HCT116 (cell line): ENCODE data around the gene DOCK1. TPM values are rescaled to one million over a fixed set of nuclear protein-coding genes. Genes with fewer than 3 reads are reported as not detected.

Source experiments
- ATAC-seq: fragments of 200-7000 bp; cut with Tn5 transposase; 2 replicates; pipeline ENCODE4 v1.9.1; 2020; ENCODE audit warnings: mild to moderate bottlenecking, moderate library complexity
- BruUV-seq: library from RNA; stranded (reverse); fragments of 400-500 nt; replicated peaks from 2 replicates; lab custom pipeline; 2021; lab: Mats Ljungman, UMichigan
- CTCF ChIA-PET: fragments of 300-600 bp; sonication (Branson Sonifier 250); formaldehyde crosslinking; loops from one replicate; lab custom pipeline; 2021; ENCODE audit warnings: antibody characterized with exemption; lab: Charles Lee
- POLR2A ChIA-PET: fragments of 300-600, 350-600 bp; sonication (Branson Sonifier 250); formaldehyde crosslinking; loops from one replicate; lab custom pipeline; 2021; ENCODE audit warnings: antibody characterized with exemption; lab: Charles Lee
- RAD21 ChIA-PET, 2 experiments: fragments of 300-600 bp; sonication (Branson Sonifier 250); formaldehyde crosslinking; loops; one replicate each; lab custom pipeline; 2023; ENCODE audit warnings: low total read pairs in 2 of 2; ENCODE audit not compliant: uncharacterized antibody in 2 of 2, unreplicated experiment in 2 of 2, low non-redundant PET in 1 of 2; lab: Charles Lee
- DNase-seq: peaks from one replicate; pipeline ENCODE4 v3.0.0-alpha.2; 2010; ENCODE audit warnings: low read depth, low spot score
- H2AFZ ChIP-seq: fragments of 200-600 bp; shearing (Covaris generic), sonication (generic); 2 replicates; pipeline ENCODE4 v1.6.1; 2017; ENCODE audit warnings: low read depth, mixed run types, mixed read lengths, antibody characterized with exemption, low read length; ENCODE audit not compliant: poor library complexity, severe bottlenecking
- H3K27ac ChIP-seq: 2 replicates; pipeline ENCODE4 v1.5.1; 2012; ENCODE audit warnings: low read depth, low read length
- H3K27me3 ChIP-seq: fragments of 200-600 bp; sonication (generic); 2 replicates; pipeline ENCODE4 v1.6.1; 2016; ENCODE audit warnings: mixed run types, low read length, mixed read lengths; ENCODE audit not compliant: insufficient read depth
- H3K36me3 ChIP-seq, 2 experiments: fragments of 200-500 bp in 1 of 2; fragments of 200-600 bp in 1 of 2; sonication (Bioruptor generic) in 1 of 2; sonication (generic) in 1 of 2; 2 replicates each; pipeline versions ENCODE4 v1.5.1 to v1.6.1; 2014 to 2016; ENCODE audit warnings: low read length in 2 of 2, inconsistent platforms in 1 of 2, mixed read lengths in 1 of 2, mixed run types in 1 of 2; ENCODE audit not compliant: insufficient read depth in 2 of 2, control insufficient read depth in 1 of 2
- H3K4me1 ChIP-seq, 2 experiments: fragments of 200-600 bp in 1 of 2; sonication (generic) in 1 of 2; 2 replicates each; pipeline versions ENCODE4 v1.5.1 to v1.6.1; 2012 to 2017; ENCODE audit warnings: low read length in 2 of 2, inconsistent platforms in 1 of 2, mild to moderate bottlenecking in 1 of 2, mixed read lengths in 1 of 2, mixed run types in 1 of 2, moderate library complexity in 1 of 2; ENCODE audit not compliant: insufficient read depth in 2 of 2, control insufficient read depth in 1 of 2
- H3K4me2 ChIP-seq: fragments of 200-600 bp; sonication (generic); 2 replicates; pipeline ENCODE4 v1.6.1; 2017; ENCODE audit warnings: mixed run types, low read length, mixed read lengths
- H3K4me3 ChIP-seq, 2 experiments: fragments of 200-600 bp in 1 of 2; sonication (generic) in 1 of 2; replicated peaks in 1 of 2; 2 replicates each; pipeline ENCODE4 v1.5.1; 2011 to 2016; ENCODE audit warnings: low read length in 2 of 2, control low read depth in 1 of 2, low read depth in 1 of 2, mild to moderate bottlenecking in 1 of 2, mixed read lengths in 1 of 2, mixed run types in 1 of 2
- H3K79me2 ChIP-seq: fragments of 200-600 bp; sonication (generic); 2 replicates; pipeline ENCODE4 v1.6.1; 2017; ENCODE audit warnings: mild to moderate bottlenecking, mixed run types, low read length, moderate library complexity, mixed read lengths; ENCODE audit not compliant: insufficient read depth
- H3K9ac ChIP-seq: fragments of 200-600 bp; sonication (generic); 2 replicates; pipeline ENCODE4 v1.6.1; 2016; ENCODE audit warnings: low read length, mixed read lengths
- H3K9me2 ChIP-seq: fragments of 200-600 bp; sonication (generic), shearing (Covaris generic); 2 replicates; pipeline ENCODE4 v1.6.1; 2017; ENCODE audit warnings: mixed run types, mild to moderate bottlenecking, moderate library complexity; ENCODE audit not compliant: insufficient read depth
- H3K9me3 ChIP-seq, 2 experiments: fragments of 200-500 bp in 1 of 2; fragments of 200-600 bp in 1 of 2; sonication (Bioruptor generic) in 1 of 2; sonication (generic) in 1 of 2; 2 replicates each; pipeline ENCODE4 v1.6.1; 2014 to 2017; ENCODE audit warnings: low read length in 2 of 2, mixed read lengths in 2 of 2, inconsistent platforms in 1 of 2, low read depth in 1 of 2, mild to moderate bottlenecking in 1 of 2, mixed run types in 1 of 2, moderate library complexity in 1 of 2; ENCODE audit not compliant: control insufficient read depth in 1 of 2, insufficient read depth in 1 of 2
- H4K20me1 ChIP-seq: fragments of 200-600 bp; sonication (generic), shearing (Covaris generic); 2 replicates; pipeline ENCODE4 v1.6.1; 2017; ENCODE audit warnings: mixed run types, mild to moderate bottlenecking, moderate library complexity; ENCODE audit not compliant: insufficient read depth
- ATF3 ChIP-seq: IDR thresholded peaks from 2 replicates; pipeline ENCODE4 v1.6.1; 2012
- CBX3 ChIP-seq: IDR thresholded peaks from 2 replicates; pipeline ENCODE4 v1.6.1; 2012; ENCODE audit warnings: low read depth
- CEBPB ChIP-seq: IDR thresholded peaks from 2 replicates; pipeline ENCODE4 v1.6.1; 2012; ENCODE audit warnings: low read depth
- EGR1 ChIP-seq: IDR thresholded peaks from 2 replicates; pipeline ENCODE4 v1.6.1; 2012; ENCODE audit warnings: low read depth
- EZH2 ChIP-seq: fragments of 200-600 bp; sonication (generic); IDR thresholded peaks from 2 replicates; pipeline ENCODE4 v1.6.1; 2017; ENCODE audit warnings: antibody characterized with exemption, mixed run types
- EZH2phosphoT487 ChIP-seq: fragments of 200-600 bp; IDR thresholded peaks from 2 replicates; pipeline ENCODE4 v1.6.1; 2018; ENCODE audit warnings: antibody characterized with exemption, borderline replicate concordance
- FOSL1 ChIP-seq: IDR thresholded peaks from 2 replicates; pipeline ENCODE4 v1.6.1; 2012; ENCODE audit warnings: low read depth
- JUND ChIP-seq: IDR thresholded peaks from 2 replicates; pipeline ENCODE4 v1.6.1; 2012
- POLR2A ChIP-seq: IDR thresholded peaks from 2 replicates; pipeline ENCODE4 v1.7.0; 2011; ENCODE audit warnings: borderline replicate concordance; ENCODE audit not compliant: insufficient read depth, insufficient read length; ENCODE audit errors: extremely low read depth
- POLR2AphosphoS5 ChIP-seq: IDR thresholded peaks from 2 replicates; pipeline ENCODE4 v1.6.1; 2011; ENCODE audit warnings: mild to moderate bottlenecking, low read depth, low read length, moderate library complexity
- SP1 ChIP-seq: IDR thresholded peaks from 2 replicates; pipeline ENCODE4 v1.6.1; 2012; ENCODE audit warnings: low read depth
- SRF ChIP-seq: IDR thresholded peaks from 2 replicates; pipeline ENCODE4 v1.6.1; 2012; ENCODE audit warnings: low read depth
- TCF7L2 ChIP-seq: IDR thresholded peaks from 2 replicates; pipeline ENCODE4 v1.7.0; 2011; ENCODE audit warnings: borderline replicate concordance, inconsistent platforms; ENCODE audit not compliant: insufficient read depth, insufficient read length; ENCODE audit errors: extremely low read depth
- YY1 ChIP-seq: IDR thresholded peaks from 2 replicates; pipeline ENCODE4 v1.6.1; 2011; ENCODE audit warnings: low read length, low read depth, moderate library complexity, mild to moderate bottlenecking; ENCODE audit not compliant: insufficient replicate concordance; ENCODE audit errors: extremely low read depth
- ZFX ChIP-seq: fragments of 450-650 bp; IDR thresholded peaks from 2 replicates; pipeline ENCODE4 v1.6.1; 2017
- ZNF274 ChIP-seq: fragments of 200-500 bp; sonication (Bioruptor generic); IDR thresholded peaks from 2 replicates; pipeline ENCODE4 v1.6.1; 2014; ENCODE audit warnings: mild to moderate bottlenecking, low read depth, low read length, inconsistent platforms
- intact Hi-C: fragments of 100-400 bp; cut with micrococcal nuclease; formaldehyde crosslinking; loops from 2 replicates; pipeline ENCODE4 v1.10.0; 2022
- total RNA-seq: library from RNA; stranded (reverse); gene quantifications from one replicate; pipeline ENCODE4 v1.2.1, GENCODE V29; 2021; ENCODE audit not compliant: unreplicated experiment
- TF ChIP-seq, protein P1 (sequence below), 3 experiments: fragments of 200-600 bp in 1 of 3; sonication (generic) in 1 of 3; IDR thresholded peaks in 2 of 3; conservative IDR thresholded peaks in 1 of 3; 2 replicates each; pipeline ENCODE4 v1.5.1; 2012 to 2017; ENCODE audit warnings: low read depth in 2 of 3, low read length in 2 of 3, antibody characterized with exemption in 1 of 3, borderline replicate concordance in 1 of 3, control low read depth in 1 of 3, mild to moderate bottlenecking in 1 of 3, mixed read lengths in 1 of 3, mixed run types in 1 of 3, moderate library complexity in 1 of 3; ENCODE audit not compliant: insufficient read depth in 1 of 3
- TF ChIP-seq, protein P2 (sequence below): IDR thresholded peaks from 2 replicates; pipeline ENCODE4 v1.6.1; 2012
- TF ChIP-seq, protein P3 (sequence below): IDR thresholded peaks from 2 replicates; pipeline ENCODE4 v1.6.1; 2012; ENCODE audit warnings: low read depth
- TF ChIP-seq, protein P4 (sequence below): IDR thresholded peaks from 2 replicates; pipeline ENCODE4 v1.6.1; 2011; ENCODE audit warnings: mild to moderate bottlenecking, low read length, moderate library complexity; ENCODE audit not compliant: insufficient replicate concordance; ENCODE audit errors: extremely low read depth

DOCK1 gene
- total RNA-seq, 1 experiment from 2014 or later = 46.5 TPM

- Histone ChIP-seq H3K36me3 (no peaks in the 10 kb centered on the region), H3K27me3 (no peaks in the 10 kb centered on the region)
- RAD21 ChIA-PET = no interaction called here
- no peak for ATAC-seq
- TF ChIP-seq ZFX (no peak), ATF3 (no peak), CBX3 (no peak), EGR1 (no peak), CEBPB (no peak), EZH2 (no peak), TCF7L2 (no peak), YY1 (no peak), JUND (no peak), SRF (no peak), POLR2A (no peak), SP1 (no peak), EZH2phosphoT487 (no peak), FOSL1 (no peak), POLR2AphosphoS5 (no peak), ZNF274 (no peak)
- TF ChIP-seq, protein P1, sequence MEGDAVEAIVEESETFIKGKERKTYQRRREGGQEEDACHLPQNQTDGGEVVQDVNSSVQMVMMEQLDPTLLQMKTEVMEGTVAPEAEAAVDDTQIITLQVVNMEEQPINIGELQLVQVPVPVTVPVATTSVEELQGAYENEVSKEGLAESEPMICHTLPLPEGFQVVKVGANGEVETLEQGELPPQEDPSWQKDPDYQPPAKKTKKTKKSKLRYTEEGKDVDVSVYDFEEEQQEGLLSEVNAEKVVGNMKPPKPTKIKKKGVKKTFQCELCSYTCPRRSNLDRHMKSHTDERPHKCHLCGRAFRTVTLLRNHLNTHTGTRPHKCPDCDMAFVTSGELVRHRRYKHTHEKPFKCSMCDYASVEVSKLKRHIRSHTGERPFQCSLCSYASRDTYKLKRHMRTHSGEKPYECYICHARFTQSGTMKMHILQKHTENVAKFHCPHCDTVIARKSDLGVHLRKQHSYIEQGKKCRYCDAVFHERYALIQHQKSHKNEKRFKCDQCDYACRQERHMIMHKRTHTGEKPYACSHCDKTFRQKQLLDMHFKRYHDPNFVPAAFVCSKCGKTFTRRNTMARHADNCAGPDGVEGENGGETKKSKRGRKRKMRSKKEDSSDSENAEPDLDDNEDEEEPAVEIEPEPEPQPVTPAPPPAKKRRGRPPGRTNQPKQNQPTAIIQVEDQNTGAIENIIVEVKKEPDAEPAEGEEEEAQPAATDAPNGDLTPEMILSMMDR (IDR thresholded peaks at IDR 0.05 in 2 of 3, conservative IDR thresholded peaks at IDR 0.05 in 1 of 3; ENCODE audit: borderline replicate concordance in 1 of 3, insufficient read depth in 1 of 3, low read depth in 2 of 3, low read length in 2 of 3) = no peak
- TF ChIP-seq, protein P2, sequence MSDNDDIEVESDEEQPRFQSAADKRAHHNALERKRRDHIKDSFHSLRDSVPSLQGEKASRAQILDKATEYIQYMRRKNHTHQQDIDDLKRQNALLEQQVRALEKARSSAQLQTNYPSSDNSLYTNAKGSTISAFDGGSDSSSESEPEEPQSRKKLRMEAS = no peak
- TF ChIP-seq, protein P3, sequence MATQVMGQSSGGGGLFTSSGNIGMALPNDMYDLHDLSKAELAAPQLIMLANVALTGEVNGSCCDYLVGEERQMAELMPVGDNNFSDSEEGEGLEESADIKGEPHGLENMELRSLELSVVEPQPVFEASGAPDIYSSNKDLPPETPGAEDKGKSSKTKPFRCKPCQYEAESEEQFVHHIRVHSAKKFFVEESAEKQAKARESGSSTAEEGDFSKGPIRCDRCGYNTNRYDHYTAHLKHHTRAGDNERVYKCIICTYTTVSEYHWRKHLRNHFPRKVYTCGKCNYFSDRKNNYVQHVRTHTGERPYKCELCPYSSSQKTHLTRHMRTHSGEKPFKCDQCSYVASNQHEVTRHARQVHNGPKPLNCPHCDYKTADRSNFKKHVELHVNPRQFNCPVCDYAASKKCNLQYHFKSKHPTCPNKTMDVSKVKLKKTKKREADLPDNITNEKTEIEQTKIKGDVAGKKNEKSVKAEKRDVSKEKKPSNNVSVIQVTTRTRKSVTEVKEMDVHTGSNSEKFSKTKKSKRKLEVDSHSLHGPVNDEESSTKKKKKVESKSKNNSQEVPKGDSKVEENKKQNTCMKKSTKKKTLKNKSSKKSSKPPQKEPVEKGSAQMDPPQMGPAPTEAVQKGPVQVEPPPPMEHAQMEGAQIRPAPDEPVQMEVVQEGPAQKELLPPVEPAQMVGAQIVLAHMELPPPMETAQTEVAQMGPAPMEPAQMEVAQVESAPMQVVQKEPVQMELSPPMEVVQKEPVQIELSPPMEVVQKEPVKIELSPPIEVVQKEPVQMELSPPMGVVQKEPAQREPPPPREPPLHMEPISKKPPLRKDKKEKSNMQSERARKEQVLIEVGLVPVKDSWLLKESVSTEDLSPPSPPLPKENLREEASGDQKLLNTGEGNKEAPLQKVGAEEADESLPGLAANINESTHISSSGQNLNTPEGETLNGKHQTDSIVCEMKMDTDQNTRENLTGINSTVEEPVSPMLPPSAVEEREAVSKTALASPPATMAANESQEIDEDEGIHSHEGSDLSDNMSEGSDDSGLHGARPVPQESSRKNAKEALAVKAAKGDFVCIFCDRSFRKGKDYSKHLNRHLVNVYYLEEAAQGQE = no peak
- TF ChIP-seq, protein P4, sequence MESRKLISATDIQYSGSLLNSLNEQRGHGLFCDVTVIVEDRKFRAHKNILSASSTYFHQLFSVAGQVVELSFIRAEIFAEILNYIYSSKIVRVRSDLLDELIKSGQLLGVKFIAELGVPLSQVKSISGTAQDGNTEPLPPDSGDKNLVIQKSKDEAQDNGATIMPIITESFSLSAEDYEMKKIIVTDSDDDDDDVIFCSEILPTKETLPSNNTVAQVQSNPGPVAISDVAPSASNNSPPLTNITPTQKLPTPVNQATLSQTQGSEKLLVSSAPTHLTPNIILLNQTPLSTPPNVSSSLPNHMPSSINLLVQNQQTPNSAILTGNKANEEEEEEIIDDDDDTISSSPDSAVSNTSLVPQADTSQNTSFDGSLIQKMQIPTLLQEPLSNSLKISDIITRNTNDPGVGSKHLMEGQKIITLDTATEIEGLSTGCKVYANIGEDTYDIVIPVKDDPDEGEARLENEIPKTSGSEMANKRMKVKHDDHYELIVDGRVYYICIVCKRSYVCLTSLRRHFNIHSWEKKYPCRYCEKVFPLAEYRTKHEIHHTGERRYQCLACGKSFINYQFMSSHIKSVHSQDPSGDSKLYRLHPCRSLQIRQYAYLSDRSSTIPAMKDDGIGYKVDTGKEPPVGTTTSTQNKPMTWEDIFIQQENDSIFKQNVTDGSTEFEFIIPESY = no peak
- TF ChIP-seq, all 23 proteins: peak for 0
- CTCF ChIA-PET = interaction anchor here (1.3 kb wide), 1 partner anchor 9 kb away, joined by 3 read pairs; no protein-coding TSS in a partner anchor
- Histone ChIP-seq H4K20me1 (no peaks in the 10 kb centered on the region), H3K9me2 (no peaks in the 10 kb centered on the region), H3K4me2 (no peak overlapping the region), H3K9me3 (no peaks in the 10 kb centered on the region), H3K4me1 (no peaks in the 10 kb centered on the region), H3K79me2 (no peaks in the 10 kb centered on the region), H3K4me3 (no peak overlapping the region), H3K27ac (no peak overlapping the region), H3K9ac (no peak overlapping the region), H2AFZ (no peak overlapping the region)
- DNase-seq = no peak
- POLR2A ChIA-PET = no interaction called here
- intact Hi-C loops = no loop called here
- no TSS peak for BruUV-seq
These were observed 288.9 kb downstream of the DOCK1 start for GRCh38 chr10:127194111-127194510.
